C4-2B (cell line): ENCODE measurements around the gene CIB4.

Experiments
- ZFX ChIP-seq: fragments of 450-650 bp; IDR thresholded peaks from 2 replicates; pipeline ENCODE4 v1.6.1; 2017
- TF ChIP-seq, protein P1 (sequence below): fragments of 450-650 bp; conservative IDR thresholded peaks from 2 replicates; pipeline ENCODE4 v1.5.1; 2017; ENCODE audit warnings: mild to moderate bottlenecking

DNA sequence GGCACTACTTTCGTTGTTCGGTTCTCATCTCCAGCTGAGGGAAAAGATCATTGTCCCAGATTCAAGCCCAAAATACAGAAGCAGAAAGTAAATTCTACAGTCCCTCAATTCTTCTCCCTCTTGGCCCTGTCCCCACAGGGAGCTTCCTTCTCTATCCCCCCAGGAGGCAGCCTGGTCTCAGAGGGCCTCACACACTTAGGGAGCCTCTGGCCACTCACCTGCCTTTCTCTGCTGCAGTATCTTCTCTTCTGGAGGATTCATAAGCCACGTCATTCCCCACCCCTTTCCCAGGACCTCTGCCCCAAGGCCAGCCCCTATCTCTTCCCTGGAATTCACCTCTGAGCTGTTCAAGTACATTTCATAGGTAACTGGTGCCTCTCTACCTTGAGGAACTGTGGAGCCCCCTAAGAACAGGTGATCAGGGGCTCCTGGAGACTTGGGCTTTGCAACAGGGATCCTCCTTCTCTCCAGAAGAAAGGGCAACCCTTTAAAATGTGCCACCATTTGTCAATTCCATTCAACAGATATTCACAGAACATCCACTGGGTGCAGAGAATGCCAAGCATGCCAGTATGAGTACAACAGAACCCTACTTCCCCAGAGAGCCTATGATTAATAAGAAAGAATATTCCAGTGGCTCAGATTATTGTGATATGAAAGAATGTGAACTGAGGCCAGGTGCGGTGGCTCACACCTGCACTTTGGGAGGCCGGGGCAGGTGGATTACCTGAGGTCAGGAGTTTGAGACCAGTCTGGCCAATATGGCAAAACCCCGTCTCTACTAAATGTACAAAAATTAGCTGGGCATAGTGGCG is 72.9 kb downstream of the CIB4 start:
- TF ChIP-seq, protein P1, sequence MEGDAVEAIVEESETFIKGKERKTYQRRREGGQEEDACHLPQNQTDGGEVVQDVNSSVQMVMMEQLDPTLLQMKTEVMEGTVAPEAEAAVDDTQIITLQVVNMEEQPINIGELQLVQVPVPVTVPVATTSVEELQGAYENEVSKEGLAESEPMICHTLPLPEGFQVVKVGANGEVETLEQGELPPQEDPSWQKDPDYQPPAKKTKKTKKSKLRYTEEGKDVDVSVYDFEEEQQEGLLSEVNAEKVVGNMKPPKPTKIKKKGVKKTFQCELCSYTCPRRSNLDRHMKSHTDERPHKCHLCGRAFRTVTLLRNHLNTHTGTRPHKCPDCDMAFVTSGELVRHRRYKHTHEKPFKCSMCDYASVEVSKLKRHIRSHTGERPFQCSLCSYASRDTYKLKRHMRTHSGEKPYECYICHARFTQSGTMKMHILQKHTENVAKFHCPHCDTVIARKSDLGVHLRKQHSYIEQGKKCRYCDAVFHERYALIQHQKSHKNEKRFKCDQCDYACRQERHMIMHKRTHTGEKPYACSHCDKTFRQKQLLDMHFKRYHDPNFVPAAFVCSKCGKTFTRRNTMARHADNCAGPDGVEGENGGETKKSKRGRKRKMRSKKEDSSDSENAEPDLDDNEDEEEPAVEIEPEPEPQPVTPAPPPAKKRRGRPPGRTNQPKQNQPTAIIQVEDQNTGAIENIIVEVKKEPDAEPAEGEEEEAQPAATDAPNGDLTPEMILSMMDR, result no peak
- TF ChIP-seq ZFX, result no peak
